ENCODE measurements around the gene ARMC2.
A peak's percentile ranks its signal among the peaks of the same experiment; 100 is the strongest.
"Not testable (repeated sequence)": the region's sequence is repeated elsewhere in the genome, so short reads cannot be mapped to it uniquely, and the experiment has no call there.

Gene ARMC2, protein sequence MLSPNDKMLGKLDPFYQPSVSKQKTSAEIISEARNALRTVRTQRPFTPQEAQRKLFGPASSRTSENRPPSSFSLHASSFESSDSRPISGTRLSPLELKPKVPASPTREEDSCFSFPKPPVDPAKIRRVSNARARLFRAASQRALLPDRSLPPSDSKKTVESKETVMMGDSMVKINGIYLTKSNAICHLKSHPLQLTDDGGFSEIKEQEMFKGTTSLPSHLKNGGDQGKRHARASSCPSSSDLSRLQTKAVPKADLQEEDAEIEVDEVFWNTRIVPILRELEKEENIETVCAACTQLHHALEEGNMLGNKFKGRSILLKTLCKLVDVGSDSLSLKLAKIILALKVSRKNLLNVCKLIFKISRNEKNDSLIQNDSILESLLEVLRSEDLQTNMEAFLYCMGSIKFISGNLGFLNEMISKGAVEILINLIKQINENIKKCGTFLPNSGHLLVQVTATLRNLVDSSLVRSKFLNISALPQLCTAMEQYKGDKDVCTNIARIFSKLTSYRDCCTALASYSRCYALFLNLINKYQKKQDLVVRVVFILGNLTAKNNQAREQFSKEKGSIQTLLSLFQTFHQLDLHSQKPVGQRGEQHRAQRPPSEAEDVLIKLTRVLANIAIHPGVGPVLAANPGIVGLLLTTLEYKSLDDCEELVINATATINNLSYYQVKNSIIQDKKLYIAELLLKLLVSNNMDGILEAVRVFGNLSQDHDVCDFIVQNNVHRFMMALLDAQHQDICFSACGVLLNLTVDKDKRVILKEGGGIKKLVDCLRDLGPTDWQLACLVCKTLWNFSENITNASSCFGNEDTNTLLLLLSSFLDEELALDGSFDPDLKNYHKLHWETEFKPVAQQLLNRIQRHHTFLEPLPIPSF
- total RNA-seq, result 5.0 to 12.0 (median 9.5) reads per million in 4 experiments

GRCh38 chr6:108848116-108848868 lies at the start of gene ARMC2:
Gene ARMC2, plus strand, starts transcription at chr6:108848422. Its CDS starts 5,846 bp downstream, at chr6:108854268.
- DNase-seq, result peak; percentile 81

DNA sequence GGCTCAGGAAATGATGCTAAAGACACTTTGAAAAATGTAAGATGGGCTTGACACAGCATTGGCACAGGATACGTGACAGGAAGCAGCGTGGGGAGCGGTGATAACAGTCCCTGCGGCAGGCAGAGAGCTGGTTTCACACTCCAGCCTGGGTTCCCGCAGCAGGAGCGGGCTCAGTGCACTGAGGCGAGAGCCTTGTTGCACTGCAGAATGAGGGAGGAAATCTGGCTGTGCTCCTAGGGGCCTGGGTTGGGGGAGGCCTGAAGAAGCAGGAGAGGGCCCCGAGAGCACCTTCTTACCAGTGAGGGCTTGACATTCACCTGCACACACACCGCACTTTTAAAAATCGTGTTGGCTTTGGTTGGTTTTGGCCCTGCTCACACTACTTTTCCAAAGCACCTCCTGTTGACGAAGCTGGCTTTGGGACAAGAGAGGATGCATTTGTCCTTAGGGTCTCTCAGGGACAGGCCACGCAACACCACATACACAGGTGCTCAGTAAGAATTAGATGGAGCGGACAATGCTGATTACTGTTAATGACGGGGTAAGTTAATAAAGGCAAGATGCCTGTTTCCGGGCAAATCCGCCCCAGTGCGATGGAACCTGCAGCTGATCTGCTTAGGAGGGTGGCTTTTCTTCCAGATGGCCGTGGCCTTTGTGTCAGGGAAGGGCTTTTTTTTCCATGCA lies 49.4 kb upstream of the ARMC2 start:
- no peak for DNase-seq

DNA sequence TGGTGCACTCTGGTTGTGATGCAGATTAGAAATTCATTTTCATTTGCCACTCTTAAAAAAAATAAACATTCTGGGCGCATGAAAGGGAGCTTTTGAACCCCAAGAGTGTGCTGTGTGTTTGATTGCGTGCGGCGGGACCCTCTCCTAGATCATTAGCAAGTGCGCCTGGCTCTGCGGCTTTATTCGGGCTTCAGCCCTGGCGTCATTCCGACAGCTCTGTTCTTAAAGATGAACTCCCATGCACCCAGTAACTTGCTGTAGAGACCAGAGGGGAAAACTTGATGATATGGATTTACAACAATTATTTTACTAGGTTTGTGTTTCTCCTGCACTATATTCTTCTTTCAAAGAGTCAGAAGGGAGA lies 48.9 kb upstream of the ARMC2 start:
- no peak for DNase-seq

- DNase-seq, result no peak
Observed at GRCh38 chr6:108799791-108800190, 48.4 kb upstream of the ARMC2 start.

- no peak for DNase-seq
Observed at GRCh38 chr6:108800427-108800864, 47.8 kb upstream of the ARMC2 start.

DNA sequence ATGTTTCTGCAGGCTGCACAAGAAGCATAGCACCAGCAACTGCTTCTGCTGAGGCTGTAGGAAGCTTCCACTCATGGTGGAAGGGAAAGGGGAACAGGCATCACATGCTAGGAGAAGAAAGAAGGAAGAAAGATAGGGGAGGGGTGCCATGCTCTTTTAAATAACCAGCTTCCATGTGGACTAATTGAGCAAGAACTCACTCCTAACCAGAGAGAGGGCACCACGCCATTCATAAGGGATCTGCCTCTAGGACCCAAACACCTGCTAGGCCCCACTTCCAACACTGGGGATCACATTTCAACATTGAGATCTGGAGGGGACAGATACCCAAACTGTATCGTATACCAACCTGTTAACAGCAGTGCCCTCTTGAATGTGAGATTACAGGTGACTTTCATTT lies 46.9 kb upstream of the ARMC2 start:
- DNase-seq, result no peak

GRCh38 chr6:108803982-108804490 lies 44.2 kb upstream of the ARMC2 start:
- no peak for DNase-seq

GRCh38 chr6:108804956-108805355 lies 43.3 kb upstream of the ARMC2 start:
- no peak for DNase-seq

DNA sequence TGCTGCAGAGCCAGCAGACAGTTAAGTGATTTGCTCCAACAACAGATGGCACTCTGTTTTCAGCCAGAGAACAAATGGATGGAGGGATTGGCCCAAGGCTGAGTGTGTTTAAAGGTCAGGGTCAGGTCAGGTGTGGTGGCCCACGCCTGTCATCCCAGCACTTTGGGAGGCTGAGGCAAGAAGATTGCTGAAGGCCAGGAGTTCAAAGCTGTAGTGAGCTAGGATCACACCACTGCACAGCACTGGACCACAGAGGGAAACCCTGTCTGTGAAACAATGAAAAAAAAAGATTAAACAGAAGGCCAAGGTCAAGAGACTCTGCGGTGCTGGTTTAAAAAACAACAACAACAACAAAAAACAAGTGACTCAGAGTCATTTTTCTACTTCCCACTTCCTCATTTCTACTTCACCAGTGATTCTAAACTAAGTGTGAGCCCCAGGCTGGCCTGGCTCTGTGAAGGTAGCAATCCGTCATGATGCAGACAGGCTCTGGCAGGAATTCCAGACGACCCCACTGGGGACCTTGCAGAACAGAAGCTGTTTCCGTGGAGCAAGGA lies 42.5 kb upstream of the ARMC2 start:
- DNase-seq, result no peak

DNA sequence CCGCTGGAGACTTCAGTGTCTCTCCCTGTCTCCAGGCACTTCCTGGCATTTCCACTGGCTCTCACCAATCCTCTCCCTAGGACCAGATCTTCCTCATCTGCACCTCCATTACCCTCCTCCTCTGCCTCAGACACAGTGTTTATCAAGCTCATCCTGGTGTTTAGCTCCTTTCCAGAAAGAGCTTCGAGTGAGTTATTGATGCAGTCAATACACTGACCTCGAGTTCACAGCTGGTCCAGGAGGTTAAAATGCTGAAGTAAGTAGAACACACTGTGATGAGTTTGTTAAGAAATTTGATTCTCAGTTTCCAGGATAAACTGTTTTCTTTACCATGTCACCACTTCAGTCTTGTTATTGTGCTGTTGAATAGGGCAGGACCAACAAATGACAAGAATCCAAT lies 42.1 kb upstream of the ARMC2 start:
- DNase-seq, result no peak

DNA sequence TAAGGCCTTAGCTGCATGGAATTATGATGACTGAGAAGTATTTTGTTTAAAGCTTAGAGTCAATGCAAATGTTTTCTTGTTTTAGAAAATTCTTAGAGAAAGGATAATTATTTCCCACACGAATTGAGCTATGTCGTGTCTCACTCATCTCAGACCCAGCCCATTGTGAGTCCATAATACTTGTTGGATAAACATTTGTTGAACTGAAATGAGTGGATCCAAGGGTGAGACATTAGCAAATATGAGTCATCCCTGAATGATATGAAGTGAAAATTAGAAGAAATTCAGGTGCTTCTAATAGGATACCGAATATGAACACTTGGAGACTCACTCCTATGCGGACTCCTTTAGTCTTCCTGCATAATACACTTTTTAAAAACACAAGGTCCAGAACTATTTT lies 41.6 kb upstream of the ARMC2 start:
- DNase-seq, result no peak

DNA sequence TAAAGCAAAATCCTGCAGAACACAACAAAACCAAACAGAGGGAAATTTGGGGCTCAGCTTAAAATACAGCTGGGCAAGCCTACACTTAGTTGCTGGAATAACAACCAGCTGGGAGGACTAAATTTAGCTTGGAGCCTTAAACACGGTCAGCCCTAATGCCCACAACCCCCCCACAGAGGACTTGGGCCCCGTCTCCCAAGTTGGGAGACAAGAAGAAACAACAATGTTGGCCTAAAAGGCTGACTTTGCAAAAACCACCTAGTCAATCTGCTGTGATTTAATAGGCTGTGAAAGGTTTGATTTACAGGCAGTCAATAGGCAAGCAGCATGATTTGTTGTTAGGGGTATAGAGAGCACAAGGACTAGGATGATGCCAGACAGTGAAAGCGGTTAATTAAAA lies 40.3 kb upstream of the ARMC2 start:
- DNase-seq, result no peak

DNA sequence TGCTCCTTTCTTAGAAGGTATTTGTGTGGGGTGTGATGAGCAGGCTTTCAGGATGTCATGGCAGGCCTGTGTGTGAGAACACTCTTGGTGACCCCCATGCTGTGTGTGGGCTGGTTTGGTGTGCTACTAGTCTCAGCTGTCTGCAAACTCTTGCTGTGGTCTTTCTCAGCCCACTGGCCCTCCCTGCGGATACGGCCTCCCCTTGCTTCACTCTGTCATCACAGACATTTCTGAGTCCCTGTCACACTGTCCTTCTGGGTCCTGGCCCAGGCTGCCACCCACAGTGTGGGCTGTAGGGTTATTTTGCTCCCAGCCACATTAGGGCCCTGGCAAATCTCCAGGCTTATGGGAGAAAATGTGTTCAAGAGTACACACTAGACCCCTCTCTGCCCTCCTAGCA lies 39.0 kb upstream of the ARMC2 start:
- no peak for DNase-seq

GRCh38 chr6:108810057-108810643 lies 38.1 kb upstream of the ARMC2 start:
- DNase-seq, result no peak

GRCh38 chr6:108811490-108811889 lies 36.7 kb upstream of the ARMC2 start:
- no peak for DNase-seq

DNA sequence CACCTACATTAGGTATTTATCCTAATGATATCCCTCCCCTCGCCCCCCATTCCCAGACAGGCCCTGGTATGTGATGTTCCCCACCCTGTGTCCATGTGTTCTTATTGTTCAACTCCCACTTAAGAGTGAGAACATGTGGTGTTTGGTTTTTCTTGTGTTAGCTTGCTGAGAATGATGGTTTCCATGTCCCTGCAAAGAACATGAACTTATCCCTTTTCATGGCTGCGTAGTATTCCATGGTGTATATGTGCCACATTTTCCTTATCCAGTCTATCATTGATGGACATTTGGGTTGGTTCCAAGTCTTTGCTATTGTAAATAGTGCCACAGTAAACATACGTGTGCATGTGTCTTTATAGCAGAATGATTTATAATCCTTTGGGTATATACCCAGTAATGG lies 35.0 kb upstream of the ARMC2 start:
- DNase-seq, result not testable (repeated sequence)

GRCh38 chr6:108817276-108817675 lies 30.9 kb upstream of the ARMC2 start:
- not testable (repeated sequence) for DNase-seq

DNA sequence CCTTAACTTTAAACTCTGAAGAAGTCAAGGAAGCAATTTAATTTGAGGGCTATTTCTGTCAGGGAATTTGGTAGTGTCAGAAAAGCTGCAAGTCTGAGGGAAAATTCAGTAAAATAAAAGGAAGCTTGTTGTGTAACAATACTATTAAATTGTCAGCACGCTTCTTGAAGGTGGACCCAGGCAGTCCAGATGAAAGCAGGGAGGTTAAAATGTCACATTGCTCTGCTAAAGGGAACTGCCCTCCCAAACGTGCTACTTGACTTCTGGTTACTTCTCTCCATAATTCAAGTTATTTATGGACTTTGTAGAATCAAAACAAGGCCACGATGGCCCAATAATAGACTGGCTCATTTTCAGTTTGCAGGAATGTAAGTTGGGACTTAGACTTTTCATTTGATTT lies 28.2 kb upstream of the ARMC2 start:
- DNase-seq, result no peak

- no peak for DNase-seq
Observed at GRCh38 chr6:108822401-108822800, 25.8 kb upstream of the ARMC2 start.

DNA sequence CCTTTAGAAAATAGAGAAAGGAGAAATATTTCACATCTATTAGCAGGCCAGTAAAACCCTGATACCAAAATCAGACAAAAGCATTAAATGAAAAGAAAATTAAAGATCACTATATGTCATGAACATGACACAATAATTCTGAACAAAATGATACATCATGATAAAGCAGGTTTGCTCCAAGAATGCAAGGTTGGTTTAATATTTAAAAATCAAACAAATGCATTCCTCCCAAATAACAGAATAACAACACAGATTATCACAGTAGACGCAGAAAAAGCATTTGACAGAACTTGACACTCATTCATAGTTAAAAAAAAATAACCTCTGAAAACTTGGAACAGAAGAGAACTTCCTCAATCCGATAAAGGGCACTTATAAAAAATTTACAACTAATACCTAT lies 22.9 kb upstream of the ARMC2 start:
- no peak for DNase-seq

DNA sequence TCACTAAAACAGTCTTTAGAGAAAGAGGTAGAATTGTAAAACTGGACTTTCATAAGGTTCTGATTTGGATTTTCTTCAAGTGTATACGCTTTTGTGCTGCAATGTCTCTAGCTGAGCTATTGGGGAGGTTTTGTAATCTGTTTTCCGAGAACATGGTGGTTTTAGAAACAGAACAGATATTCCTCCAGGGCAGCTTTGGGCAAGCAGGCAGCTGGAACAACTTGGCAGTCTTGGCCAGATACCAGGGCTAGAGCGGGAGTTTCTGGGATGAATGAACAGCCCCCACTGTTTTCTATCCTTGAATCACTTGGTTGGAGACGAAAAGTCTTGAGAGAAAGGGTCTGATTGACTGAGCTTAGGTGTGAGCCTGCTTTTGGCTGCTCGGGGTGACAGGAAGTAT lies 17.1 kb upstream of the ARMC2 start:
- DNase-seq, result no peak

DNA sequence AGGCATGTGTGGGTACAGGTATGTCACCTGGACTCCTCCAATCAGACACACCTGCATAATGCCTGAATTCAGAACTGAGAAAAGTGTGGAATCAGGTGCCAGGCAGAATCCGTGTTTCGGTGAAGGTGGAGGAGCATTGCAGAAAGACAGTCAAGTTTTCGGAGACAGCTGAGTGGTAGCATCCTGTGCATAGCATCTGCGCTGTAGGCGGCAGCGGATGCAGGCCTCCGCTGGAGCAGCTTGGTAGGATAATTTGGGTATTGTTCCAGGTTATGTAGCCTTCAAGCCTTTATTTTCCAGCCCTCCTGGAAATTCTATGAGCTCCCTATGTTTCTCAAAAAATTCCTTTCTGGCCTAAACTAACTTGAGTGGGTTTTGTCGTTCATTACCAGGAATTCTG lies 15.5 kb upstream of the ARMC2 start:
- no peak for DNase-seq
